Measurements from ENCODE around the gene PGAM4.
A peak's percentile ranks its signal among the peaks of the same experiment; 100 is the strongest.
"Not testable (repeated sequence)": the region's sequence is repeated elsewhere in the genome, so short reads cannot be mapped to it uniquely, and the experiment has no call there.

PGAM4 gene

DNA sequence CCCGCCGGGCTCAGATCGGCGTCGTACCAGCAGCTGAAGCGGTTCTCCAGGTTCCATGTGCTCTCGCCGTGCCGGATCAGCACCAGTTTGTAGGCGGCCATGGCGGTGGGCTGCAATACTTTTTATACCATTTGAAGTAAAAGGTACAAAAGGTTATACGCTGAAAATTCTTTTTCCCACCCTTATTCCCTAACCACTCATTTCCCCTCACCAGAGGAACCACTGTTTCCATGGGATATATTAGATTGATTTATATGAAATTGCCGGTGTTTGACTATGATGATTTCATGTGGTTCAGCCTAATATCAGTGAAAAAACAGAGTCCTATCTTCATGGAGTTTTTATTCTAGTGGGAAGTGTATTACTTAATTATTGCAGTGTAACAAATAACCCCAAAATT, at the start of gene PGAM4:
TSS of gene PGAM4 (minus strand) at position 101 of the 400 bp plus-strand sequence. CDS start at position 101, 0 bp downstream.
- DNase-seq (ENCODE audit: low read depth in 2 of 2), result no peak

DNA sequence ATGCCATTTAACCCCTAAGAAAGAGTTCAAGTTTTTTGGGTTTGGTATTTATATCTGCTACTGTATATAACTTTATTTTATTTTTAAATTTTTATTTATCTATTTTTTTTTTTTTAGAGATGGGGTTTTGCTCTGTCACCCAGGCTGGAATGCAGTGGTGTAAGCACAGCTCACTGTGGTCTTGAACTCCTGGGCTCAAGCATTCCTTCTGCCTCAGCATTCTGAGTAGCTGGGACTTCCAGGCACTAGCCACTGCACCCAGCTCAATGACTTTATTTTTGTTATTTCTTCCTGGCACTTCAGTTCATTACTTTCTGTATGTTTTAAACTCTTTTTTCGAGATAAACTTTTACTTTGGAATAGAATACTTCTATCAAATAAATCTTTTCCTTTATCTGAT, 42.4 kb upstream of the PGAM4 start:
- DNase-seq (ENCODE audit: low read depth in 2 of 2), result no peak

DNA sequence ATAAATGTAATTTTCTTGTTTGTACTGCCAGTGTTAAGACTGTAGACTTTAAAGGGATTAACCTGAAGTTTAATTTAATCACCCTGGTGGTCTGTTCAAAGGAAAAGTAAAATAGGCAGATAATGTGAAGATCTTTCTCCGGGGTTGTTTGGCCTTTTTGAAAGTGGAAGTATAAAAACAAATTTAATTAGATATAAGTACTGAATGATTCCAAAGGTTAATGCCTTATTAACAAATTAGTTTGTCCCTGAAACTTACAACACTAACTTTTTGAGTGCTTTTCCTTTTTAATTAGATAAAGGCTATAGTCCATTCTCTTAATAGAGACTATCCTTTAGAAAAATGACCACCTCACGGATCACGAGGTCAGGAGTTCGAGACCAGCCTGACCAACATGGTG, 10.4 kb upstream of the PGAM4 start:
- DNase-seq (ENCODE audit: low read depth in 2 of 2), result no peak

DNA sequence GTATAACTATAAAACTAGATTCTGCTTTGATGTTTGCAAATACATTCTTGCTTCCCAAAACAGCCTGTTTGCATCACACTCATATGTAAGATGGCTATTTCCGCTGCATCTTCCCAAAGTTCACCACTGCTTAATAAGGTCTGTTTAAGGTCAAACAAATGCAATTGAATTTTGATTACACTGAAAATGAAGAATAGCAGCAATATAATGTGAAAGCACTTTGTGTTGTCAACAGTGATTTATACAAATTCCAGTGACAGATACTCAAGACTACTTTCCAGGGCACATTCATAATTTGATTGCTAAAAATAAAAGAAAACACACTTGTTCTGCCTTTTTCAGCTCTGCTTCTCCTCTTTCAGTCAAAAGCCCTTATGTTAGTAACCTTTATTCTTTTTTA, 8.1 kb upstream of the PGAM4 start:
- DNase-seq (ENCODE audit: low read depth in 2 of 2), result no peak

DNA sequence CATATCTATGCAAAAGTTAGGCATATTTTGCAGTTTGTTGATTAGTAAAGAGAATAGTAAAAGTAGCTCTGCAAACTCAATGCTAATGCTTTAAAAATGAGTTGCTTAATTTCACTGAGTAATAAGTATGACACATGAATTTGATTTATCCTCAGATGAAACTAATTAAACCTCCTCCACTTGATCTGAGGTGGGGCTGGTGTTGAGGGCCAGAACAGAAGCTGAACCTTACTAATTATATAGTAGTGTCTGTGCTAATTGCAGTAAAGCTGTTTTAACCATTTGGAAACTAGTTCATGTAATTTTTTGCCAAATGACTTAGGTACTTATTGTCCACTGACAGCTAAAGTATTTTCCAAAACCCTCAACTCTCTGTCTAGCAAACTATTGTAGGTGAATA, 7.7 kb upstream of the PGAM4 start:
- DNase-seq (ENCODE audit: low read depth in 2 of 2), result no peak

DNA sequence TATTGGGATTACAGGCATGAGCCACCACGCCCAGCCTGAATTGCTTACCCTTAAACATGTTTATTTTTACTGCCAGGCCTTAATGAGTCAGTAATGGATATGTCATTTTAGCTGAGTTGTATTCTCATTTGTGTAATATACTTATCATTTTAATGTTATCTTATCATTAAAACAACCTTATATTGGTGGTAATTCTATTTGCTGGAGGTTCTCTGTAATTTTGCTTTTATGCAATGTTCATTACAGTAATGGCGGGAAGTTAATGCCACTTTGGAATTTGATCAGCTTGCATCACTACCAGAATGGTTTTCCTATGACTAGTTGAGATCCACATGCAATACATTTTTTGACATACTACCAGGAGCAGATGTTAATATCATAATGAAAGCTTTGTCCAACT, 6.3 kb upstream of the PGAM4 start:
- no peak for DNase-seq (ENCODE audit: low read depth in 2 of 2)

DNA sequence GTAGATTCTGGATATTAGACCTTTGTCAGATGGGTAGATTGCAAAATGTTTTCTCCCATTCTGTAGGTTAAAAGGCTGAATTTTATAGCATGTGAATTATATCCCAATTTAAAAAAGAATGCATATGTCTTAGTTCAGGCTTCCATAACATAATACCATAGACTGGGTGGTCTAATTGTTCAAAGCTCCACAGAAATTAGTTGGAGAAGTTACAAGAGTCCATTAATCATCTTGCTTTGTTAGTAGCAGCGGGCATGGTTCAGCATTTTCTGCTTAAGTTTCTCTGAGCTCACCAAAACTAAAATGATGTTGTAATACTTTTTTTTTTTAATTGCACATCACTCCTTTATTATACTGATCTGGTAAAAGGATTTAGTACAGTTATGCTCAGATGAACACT, 1.8 kb downstream of the PGAM4 start:
- no peak for DNase-seq (ENCODE audit: low read depth in 2 of 2)

DNA sequence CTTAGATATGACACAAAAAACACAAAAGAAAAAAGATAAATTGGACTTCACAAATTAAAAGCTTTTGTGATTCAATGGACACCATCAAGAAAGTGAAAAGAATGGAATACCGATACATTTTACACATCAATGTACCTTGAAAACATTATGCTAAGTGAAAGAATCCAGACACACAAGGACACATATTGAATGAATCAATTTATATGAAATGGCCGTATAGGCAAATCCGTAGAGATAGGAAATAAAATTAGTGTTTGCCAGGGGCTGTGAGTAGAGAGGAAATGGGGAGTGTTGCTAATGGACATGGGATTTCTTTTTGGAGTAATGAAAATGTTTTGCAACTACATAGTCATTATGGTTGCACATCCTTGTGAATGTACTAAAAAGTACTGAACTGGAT, 3.1 kb downstream of the PGAM4 start:
- no peak for DNase-seq (ENCODE audit: low read depth in 2 of 2)

DNA sequence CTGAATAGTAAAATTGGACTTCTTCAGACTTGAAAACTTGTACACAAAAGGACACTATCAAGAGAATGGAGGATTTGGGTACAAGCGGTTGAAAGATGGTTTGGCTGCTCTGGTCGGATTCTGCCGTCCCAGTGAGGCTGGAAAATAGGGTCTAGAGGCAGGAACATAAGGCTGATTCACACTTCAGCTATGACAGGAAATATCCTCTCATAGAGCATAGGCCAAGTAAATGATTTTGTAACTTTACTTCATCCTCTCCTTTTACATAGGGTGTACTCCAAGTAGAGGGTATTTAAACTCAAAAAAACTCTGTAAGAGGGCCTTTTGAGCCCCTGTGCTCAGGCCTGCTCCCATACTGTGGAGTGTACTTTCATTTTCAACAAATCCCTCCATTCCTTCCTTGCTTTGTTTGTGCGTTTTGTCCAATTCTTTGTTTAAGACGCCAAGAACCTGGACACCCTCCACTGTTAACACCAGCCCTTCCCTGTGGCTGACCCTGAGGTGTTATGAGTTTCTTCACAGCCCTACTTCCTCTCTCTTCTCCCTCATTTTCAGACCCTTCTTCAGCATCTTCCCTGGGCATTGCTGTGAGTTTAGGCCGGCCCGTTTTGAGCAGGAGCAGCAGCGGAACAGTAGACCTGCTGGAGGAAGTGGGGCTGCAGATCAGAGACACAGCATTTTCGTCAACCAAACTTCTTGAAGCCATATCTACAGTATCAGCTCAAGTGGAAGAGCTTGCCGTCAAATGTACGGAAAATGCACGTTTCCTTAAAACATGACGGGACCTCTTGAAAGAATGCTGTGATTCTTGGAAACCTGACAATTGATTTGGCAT, 7.2 kb downstream of the PGAM4 start:
- peak in 1 of 2 donors; percentile 0 for DNase-seq (ENCODE audit: low read depth in 2 of 2)

DNA sequence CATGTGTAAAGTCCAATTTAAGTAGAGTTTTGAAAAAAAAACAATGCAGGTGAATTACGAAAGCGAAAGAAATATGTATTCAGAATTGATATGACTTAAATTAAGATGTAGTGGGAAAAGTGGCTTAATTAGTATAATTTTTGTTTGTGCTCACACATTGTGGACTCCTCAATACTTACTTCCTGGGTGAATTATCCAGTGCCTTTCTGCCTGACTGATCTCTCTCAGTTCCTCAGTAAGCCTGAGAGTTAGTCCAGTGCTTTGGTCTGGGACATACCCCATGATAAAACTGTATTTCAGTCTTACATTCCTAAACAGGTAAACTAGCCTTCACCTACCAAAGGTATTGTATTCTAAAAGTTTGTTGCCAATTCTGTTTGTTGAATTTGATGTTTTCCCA, 8.4 kb downstream of the PGAM4 start:
- DNase-seq (ENCODE audit: low read depth in 2 of 2), result no peak

DNA sequence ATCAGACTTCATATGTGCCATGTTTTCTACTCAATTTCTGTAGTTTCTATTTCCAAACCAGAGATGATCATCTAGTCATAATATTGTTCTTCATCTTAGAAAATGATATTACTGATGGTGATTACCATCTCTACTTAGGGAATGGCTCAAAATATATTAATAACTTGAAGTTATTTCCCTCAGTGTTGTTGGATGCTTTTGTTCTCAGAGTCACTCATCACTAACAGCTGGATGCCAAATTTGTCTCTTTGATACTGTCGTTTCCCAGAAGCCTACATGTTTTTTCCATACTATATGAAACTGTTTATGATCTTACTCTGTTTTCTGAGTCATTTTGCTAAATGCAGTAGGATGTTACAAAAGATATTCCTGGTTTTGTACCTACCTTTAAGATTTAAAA, 8.9 kb downstream of the PGAM4 start:
- no peak for DNase-seq (ENCODE audit: low read depth in 2 of 2)

DNA sequence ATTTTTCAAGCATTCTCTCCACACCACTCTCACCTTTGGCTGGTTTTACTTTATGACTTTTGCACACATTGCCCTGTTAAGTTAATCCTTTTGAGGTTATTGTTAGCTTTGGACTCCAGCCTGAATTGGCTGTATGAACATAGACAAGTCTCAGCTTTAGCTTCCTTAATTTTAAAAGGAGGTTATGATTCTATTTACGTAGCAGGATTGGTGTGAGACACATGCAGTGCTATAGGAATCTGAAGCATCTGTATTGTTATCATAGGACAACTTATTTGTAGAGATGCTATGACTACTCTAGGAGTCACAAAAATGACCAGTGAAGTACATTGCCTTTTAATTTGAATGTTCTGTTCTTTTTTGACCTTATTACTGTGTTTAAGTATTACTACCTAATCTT, 15.7 kb downstream of the PGAM4 start:
- no peak for DNase-seq (ENCODE audit: low read depth in 2 of 2)

DNA sequence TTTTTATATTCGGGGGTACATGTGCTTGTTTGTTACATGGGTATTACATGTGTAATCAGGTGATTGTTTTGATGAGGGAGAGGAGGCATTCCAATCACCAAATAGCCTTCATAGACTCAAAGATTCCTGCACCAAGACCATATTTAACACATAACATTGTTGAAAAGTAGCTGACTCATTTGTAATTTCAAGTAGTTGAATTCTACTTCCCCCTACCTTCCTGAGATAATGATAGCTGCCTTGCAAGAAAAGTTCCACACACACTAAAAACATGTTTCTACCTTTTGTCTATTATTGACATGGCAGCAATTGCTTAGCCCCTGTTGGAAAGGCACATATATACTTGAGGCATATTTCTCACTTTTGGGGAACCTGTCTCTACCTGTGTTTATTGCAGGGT, 16.1 kb downstream of the PGAM4 start:
- DNase-seq (ENCODE audit: low read depth in 2 of 2), result no peak

DNA sequence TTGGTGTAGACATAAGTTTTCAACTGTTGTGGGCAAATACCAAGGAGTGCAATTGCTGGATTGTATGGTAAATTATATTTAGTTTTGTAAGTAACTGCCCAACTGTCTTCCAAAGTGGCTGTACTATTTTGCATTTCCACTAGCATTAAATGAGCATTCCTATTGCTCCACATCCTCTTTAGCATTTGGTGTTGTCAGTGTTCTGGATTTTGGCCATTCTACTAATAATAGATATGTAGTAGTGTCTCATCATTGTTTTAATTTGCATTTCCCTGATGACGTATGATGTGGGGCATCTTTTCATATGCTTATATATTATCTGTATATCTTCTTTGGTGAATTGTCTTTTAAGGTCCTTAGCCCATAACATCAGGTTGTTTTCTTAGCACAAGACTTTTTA, 17.3 kb downstream of the PGAM4 start:
- DNase-seq (ENCODE audit: low read depth in 2 of 2), result no peak

DNA sequence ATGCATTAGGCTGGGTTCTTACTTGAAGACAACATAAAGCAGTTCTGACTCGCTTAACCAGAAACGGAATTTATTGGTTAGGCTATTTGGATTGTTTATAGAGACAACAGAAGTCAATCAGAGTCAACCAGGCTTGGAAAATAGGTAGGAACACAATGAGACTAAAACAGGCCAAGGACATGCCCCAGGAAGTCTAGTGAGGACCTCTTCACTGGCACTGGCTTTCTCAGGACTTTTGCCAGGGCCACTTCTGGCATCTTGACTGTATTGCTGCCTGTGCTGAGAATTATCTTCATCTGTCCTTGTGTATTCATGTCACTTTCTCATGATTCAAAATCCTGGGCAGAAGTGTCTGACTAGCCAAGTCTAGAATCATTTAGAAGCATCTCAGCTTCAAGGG, 19.6 kb downstream of the PGAM4 start:
- no peak for DNase-seq (ENCODE audit: low read depth in 2 of 2)

DNA sequence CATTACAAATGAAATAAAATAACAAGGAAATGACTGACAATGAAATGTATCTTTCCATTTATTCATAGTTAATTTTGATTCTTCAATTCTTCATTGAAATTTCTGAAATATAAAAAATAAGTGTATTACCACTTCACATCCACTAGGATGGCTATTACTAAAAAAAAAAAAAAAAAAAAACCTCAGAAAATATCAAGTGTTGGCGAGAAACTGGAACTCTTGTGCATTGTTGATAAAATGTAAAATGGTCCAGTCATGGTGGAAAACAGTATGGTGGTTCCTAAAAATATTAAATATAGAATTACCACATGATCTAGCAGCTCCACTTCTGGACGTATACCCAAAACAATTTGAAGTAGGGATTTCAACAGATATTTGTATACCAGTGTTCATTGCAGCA, 22.9 kb downstream of the PGAM4 start:
- no peak for DNase-seq (ENCODE audit: low read depth in 2 of 2)

DNA sequence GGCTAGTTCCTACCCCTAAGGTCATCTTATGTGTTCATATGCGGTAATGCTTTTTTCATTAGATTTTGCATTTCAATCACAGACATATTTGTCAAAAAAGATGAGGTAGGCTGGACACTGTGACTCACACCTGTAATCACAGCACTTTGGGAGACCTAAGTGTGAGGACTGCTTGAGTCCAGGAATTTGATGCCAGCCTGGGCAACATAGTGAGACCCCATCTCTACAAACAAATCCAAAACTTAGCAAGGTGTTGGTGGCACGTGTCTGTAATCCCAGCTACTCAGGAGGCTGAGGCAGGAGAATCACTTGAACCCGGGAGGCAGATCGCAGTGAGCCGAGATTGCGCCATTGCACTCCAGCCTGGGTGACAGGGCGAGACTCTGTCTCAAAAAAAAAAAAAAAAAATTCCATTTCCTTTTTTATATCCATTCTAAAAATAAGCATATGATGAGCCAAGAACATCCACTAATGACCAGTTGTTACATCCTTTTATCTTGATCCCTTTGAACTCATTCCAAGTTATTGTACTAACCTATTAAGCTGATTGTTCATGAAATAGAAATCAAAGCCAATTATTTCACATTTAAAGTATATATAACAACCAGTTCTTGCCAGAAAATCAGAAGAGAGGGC, 23.4 kb downstream of the PGAM4 start:
- DNase-seq (ENCODE audit: low read depth in 2 of 2), result no peak

DNA sequence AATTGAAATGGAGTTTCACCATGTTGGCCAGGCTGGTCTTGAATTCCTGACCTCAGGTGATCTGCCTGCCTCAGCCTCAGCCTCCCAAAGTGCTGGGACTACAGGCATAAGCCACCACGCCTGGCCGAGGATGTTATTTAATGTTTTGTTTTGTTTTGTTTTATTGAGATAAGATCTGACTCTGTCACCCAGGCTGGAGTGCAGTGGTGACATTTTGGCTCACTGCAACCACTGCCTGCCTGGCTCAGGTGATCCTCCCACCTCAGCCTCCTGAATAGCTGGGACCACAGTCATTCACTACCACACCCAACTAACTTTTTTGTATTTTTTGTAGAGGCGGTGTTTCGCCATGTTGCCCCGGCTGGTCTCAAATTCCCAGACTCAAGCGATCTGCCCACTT, 24.4 kb downstream of the PGAM4 start:
- DNase-seq (ENCODE audit: low read depth in 2 of 2), result not testable (repeated sequence)

DNA sequence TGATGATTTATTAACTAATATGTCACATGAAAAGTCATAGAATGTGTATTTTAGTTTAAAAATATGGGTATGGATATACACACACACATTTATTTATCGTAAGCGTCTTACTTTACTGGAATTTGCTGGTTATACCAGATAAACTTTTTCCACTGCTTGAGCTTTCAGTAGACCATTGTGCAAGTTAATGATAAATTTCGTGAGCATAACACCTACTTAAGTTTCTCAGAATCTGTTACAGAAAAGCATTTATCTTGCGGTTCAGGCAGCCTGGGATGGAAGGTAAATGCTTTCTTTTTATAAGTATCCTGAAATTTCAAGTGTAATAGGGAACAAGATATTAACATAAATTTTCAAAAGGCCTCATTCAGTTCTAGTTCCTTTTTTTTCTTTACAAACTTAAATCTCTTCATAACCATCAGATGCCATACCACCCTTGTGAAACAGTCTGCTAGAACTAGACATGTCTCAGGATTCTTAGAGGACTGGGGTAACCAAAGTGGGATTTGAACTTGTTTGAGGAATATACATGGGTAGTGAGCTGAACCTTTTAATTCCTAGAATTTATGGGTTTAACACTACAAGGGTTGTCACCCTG, 31.3 kb downstream of the PGAM4 start:
- no peak for DNase-seq (ENCODE audit: low read depth in 2 of 2)

DNA sequence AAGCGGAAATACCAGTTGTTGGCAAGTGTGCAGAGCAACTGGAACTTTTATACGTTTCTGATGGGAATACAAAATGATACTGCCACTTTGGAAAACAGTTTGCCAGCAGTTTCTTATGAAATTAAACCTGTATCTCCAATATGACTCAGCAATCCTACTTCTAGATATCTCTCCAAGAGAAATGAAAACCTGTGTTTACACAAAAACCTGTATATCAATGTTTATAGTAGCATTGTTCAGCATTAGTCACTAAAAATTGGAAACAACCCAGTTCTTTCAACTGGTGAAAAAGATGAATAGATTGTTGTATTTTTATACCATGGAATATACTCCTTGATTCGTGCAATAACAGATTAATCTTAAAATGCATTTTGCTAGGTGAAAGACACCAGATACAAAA, 32.1 kb downstream of the PGAM4 start:
- no peak for DNase-seq (ENCODE audit: low read depth in 2 of 2)

DNA sequence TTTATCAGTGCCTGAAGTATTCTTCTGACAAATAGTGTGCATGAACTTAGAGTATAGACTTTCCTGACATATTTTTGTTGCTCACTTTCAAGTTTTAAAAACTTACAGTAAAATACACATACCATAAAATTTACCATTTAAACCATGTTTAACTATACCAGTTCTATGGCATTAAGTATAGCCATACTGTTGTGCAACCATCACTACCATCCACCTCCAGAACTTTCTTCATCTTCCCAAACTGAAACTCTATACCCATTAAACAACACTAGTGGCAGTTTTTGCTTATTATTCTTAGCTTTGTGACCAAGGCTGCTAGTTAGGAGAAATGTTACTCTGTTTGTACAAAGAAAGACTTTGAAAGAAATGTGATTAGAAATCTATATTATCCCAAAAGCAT, 33.1 kb downstream of the PGAM4 start:
- no peak for DNase-seq (ENCODE audit: low read depth in 2 of 2)

DNA sequence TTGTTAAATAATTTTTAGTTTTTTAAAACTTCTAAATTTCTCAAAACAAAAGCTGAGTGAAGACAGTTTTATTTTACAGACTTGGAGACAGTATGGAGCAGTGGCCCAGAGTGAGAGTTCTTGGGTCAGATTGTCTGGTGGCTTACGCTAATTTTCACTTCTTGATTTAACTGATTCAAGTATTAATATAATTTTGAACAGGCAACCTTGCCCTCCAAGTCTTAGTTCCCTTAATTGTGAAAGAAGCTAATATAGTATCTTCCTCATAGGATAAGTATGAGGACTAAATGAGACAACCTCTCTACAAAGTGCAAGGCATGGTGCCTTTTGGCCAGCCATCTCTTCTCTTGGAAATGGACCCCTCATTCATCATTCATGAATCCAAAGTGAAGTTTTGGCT, 33.6 kb downstream of the PGAM4 start:
- no peak for DNase-seq (ENCODE audit: low read depth in 2 of 2)

DNA sequence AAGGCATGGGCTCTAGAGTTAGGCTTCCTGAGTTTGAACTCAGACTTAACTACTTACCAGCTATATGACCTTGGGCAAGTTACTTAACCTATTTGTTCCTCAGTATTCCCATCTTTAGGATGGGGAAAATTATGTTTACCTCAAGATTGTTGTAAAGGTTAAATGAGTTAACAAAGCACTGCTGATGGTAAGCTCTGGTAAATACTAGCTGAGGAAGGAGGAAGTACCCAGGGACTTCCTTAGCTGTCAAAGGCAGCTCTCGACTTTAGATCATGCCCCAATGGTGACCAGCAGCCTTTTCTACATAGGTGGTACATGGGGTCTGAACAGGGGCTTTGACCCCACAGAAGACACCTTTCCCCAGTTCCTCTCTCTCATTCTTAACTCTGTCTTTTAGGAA, 38.9 kb downstream of the PGAM4 start:
- no peak for DNase-seq (ENCODE audit: low read depth in 2 of 2)
